Ectodermal cell (in vitro differentiated cells): Measurements from ENCODE around the gene TMEM237.

Experiments used
- H3K27ac ChIP-seq: 2 replicates; pipeline ENCODE4 v1.7.0; 2013; ENCODE audit warnings: mild to moderate bottlenecking, low read depth, low read length; ENCODE audit not compliant: insufficient read depth, poor library complexity, severe bottlenecking
- H3K27me3 ChIP-seq: 2 replicates; pipeline ENCODE4 v1.7.0; 2013; ENCODE audit warnings: mild to moderate bottlenecking, low read length; ENCODE audit not compliant: insufficient read depth, control insufficient read depth, poor library complexity, severe bottlenecking
- H3K36me3 ChIP-seq: one replicate; pipeline ENCODE4 v1.7.0; 2013; ENCODE audit warnings: low read length; ENCODE audit not compliant: control insufficient read depth, insufficient read depth
- H3K4me1 ChIP-seq: one replicate; pipeline ENCODE4 v1.7.0; 2013; ENCODE audit warnings: low read length; ENCODE audit not compliant: control insufficient read depth, insufficient read depth
- H3K4me3 ChIP-seq: 2 replicates; pipeline ENCODE4 v1.7.0; 2013; ENCODE audit warnings: low read depth, low read length, control low read depth; ENCODE audit not compliant: insufficient read depth
- H3K9me3 ChIP-seq: 2 replicates; pipeline ENCODE4 v1.7.0; 2013; ENCODE audit warnings: mild to moderate bottlenecking, low read length, moderate library complexity; ENCODE audit not compliant: control insufficient read depth
- WGBS, 2 experiments: methylation state at CpG; one replicate each; pipeline ENCODE4 v1.1.7; 2013; ENCODE audit warnings: missing lambda C conversion rate in 2 of 2; 5-methylcytosine and 5-hydroxymethylcytosine counted together

Gene TMEM237

GRCh38 chr2:201621293-201621999, 21.9 kb downstream of the TMEM237 start:
- Histone ChIP-seq H3K36me3 (peaks cover 11% of the 10 kb centered on the region), H3K9me3 (no peaks in the 10 kb centered on the region), H3K4me3 (no peak overlapping the region), H3K4me1 (no peaks in the 10 kb centered on the region), H3K27me3 (no peaks in the 10 kb centered on the region), H3K27ac (no peak overlapping the region)
- 94 to 97% methylated on average over 3 to 4 of the region's 4 CpGs for WGBS, 2 experiments

- no peak overlapping the region for H3K27ac ChIP-seq
- no peaks in the 10 kb centered on the region for H3K36me3 ChIP-seq
- WGBS, 2 experiments: 93% methylated on average over 38 to 39 of the region's 39 CpGs
- no peak overlapping the region for H3K4me3 ChIP-seq
- no peaks in the 10 kb centered on the region for H3K9me3 ChIP-seq
- no peaks in the 10 kb centered on the region for H3K4me1 ChIP-seq
- H3K27me3 ChIP-seq: no peaks in the 10 kb centered on the region
Observed at GRCh38 chr2:201618744-201619662, 24.3 kb downstream of the TMEM237 start.

DNA sequence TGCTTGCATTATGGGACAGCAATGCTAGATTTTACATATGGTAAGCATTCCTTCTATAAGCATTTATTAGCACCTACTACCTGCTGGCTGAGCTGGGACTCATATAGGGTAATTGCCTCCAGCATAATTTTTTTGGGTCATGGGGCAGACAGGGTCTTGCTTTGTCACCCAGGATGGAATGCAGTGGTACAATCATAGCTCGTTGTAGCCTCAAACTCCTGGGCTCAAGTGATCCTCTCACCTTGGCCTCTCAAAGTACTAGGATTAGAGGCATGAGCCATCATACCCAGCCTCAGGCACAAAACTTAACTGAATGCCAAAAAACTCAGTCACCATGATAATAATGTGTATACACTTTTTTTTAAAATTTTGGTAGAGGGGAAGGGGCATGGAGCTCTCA, 35.3 kb downstream of the TMEM237 start:
- H3K4me3 ChIP-seq: no peak overlapping the region
- 77 to 84% methylated on average over 1 of the region's 1 CpG for WGBS, 2 experiments
- no peaks in the 10 kb centered on the region for H3K4me1 ChIP-seq
- H3K27me3 ChIP-seq: no peaks in the 10 kb centered on the region
- no peaks in the 10 kb centered on the region for H3K36me3 ChIP-seq
- peaks cover 3% of the 10 kb centered on the region for H3K9me3 ChIP-seq
- H3K27ac ChIP-seq: no peak overlapping the region

- H3K4me3 ChIP-seq: no peak overlapping the region
- no peak overlapping the region for H3K27ac ChIP-seq
- no peaks in the 10 kb centered on the region for H3K27me3 ChIP-seq
- H3K4me1 ChIP-seq: no peaks in the 10 kb centered on the region
- peaks cover 3% of the 10 kb centered on the region for H3K9me3 ChIP-seq
- H3K36me3 ChIP-seq: no peaks in the 10 kb centered on the region
- 86 to 88% methylated on average over 2 of the region's 2 CpGs for WGBS, 2 experiments
Observed at GRCh38 chr2:201607568-201607967, 35.7 kb downstream of the TMEM237 start.

- H3K27ac ChIP-seq: no peak overlapping the region
- no peaks in the 10 kb centered on the region for H3K27me3 ChIP-seq
- H3K4me1 ChIP-seq: no peaks in the 10 kb centered on the region
- H3K36me3 ChIP-seq: no peaks in the 10 kb centered on the region
- no peaks in the 10 kb centered on the region for H3K9me3 ChIP-seq
- WGBS, 2 experiments: 94 to 100% methylated on average over 2 of the region's 3 CpGs
- no peak overlapping the region for H3K4me3 ChIP-seq
Observed at GRCh38 chr2:201600906-201601305, 42.4 kb downstream of the TMEM237 start.

DNA sequence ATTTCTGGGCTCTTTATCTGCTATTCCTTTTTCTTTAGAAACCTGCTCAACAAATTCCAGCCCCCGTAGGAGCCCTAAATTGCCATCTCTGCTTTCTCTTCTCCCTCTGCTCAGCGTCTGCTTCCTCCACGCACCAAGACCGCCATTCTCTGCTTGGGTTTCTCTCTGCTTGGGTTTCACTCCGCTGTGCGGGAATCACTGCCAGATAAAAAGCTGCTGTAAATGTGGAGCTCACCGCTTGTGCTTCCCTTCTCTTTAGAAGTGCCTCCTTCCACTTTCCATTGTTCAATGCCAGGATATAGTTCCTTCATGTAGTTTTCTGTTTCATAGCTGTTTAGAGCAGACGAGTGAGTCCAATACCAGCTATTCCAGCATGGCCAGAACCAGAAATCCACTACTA, 45.9 kb downstream of the TMEM237 start:
- H3K27me3 ChIP-seq: no peaks in the 10 kb centered on the region
- 74 to 76% methylated on average over 8 of the region's 8 CpGs for WGBS, 2 experiments
- H3K9me3 ChIP-seq: no peaks in the 10 kb centered on the region
- H3K4me1 ChIP-seq: no peaks in the 10 kb centered on the region
- H3K27ac ChIP-seq: no peak overlapping the region
- no peaks in the 10 kb centered on the region for H3K36me3 ChIP-seq
- H3K4me3 ChIP-seq: no peak overlapping the region

GRCh38 chr2:201580486-201580885, 62.8 kb downstream of the TMEM237 start:
- H3K4me1 ChIP-seq: no peaks in the 10 kb centered on the region
- no peak overlapping the region for H3K27ac ChIP-seq
- H3K9me3 ChIP-seq: no peaks in the 10 kb centered on the region
- no peaks in the 10 kb centered on the region for H3K27me3 ChIP-seq
- H3K36me3 ChIP-seq: no peaks in the 10 kb centered on the region
- WGBS, 2 experiments: 96 to 100% methylated on average over 2 of the region's 2 CpGs
- no peak overlapping the region for H3K4me3 ChIP-seq

DNA sequence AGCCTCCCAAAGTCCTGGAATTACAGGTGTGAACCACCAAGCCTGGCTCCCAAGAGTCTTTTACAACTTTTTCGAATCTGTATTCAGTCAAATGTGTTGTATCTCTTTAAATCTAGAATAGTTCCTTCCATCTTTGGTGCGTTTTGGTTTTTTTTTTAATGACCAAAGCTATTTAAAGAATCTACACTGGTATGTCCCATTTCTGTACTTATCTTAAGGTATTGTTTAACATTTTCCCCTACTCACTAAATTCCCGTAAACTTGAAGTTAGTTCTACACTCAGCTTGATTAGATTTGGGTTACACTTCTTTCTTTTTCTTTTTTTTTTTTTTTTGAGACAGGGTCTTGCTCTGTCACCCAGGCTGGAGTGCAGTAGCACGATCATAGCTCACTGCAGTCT, 63.8 kb downstream of the TMEM237 start:
- Histone ChIP-seq H3K4me3 (no peak overlapping the region), H3K27ac (no peak overlapping the region), H3K27me3 (no peaks in the 10 kb centered on the region), H3K9me3 (no peaks in the 10 kb centered on the region), H3K36me3 (no peaks in the 10 kb centered on the region), H3K4me1 (no peaks in the 10 kb centered on the region)
- 86 to 98% methylated on average over 3 to 4 of the region's 4 CpGs for WGBS, 2 experiments

GRCh38 chr2:201575971-201576370, 67.3 kb downstream of the TMEM237 start:
- no peaks in the 10 kb centered on the region for H3K4me1 ChIP-seq
- no peak overlapping the region for H3K27ac ChIP-seq
- H3K4me3 ChIP-seq: no peak overlapping the region
- H3K9me3 ChIP-seq: no peaks in the 10 kb centered on the region
- WGBS, 2 experiments: 91 to 97% methylated on average over 2 to 3 of the region's 3 CpGs
- no peaks in the 10 kb centered on the region for H3K27me3 ChIP-seq
- H3K36me3 ChIP-seq: no peaks in the 10 kb centered on the region

DNA sequence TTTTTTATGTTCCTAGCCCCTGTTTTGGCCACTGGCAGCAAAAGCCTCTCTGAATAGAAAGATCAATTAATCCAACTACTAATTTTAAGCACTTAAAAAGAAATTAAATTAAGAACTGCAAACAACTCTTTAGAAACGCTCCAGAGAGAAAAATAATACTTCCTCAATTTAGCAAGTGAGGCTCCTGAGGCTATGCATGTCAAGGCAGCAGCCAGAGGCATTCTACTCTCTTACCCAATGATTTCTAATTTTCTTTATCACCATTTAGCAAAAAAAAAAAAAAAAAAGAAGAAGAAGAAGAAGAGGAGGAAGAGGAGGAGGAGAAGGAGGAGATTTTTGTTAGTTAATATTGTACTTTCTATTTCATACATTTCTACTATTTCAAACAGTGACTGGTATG, 68.5 kb downstream of the TMEM237 start:
- 96% methylated on average over 1 of the region's 1 CpG for WGBS, 2 experiments
- Histone ChIP-seq H3K4me1 (no peaks in the 10 kb centered on the region), H3K27me3 (no peaks in the 10 kb centered on the region), H3K27ac (no peak overlapping the region), H3K9me3 (no peaks in the 10 kb centered on the region), H3K4me3 (no peak overlapping the region), H3K36me3 (no peaks in the 10 kb centered on the region)
